K562 (cell line): ENCODE results near the gene PON1. TPM values are rescaled to one million over a fixed set of nuclear protein-coding genes. Genes with fewer than 3 reads are reported as not detected.

Experiments used
- ATAC-seq: fragments of 200-7000 bp; cut with Tn5 transposase; 3 replicates; pipeline ENCODE4 v1.9.1; 2020; ENCODE audit warnings: moderate library complexity
- BruUV-seq: library from RNA; stranded (reverse); fragments of 400-500 nt; replicated peaks from 2 replicates; lab custom pipeline; 2021; lab: Mats Ljungman, UMichigan
- CTCF ChIA-PET: fragments of 300-600 bp; formaldehyde crosslinking; extraction: SDS; loops from one replicate; lab custom pipeline; 2021; ENCODE audit warnings: low intra/inter-chr PET ratio; lab: Yijun Ruan, JAX
- POLR2A ChIA-PET: fragments of 300-600, 350-650 bp; sonication (Branson Sonifier 250); formaldehyde crosslinking; extraction: SDS; loops from one replicate; lab custom pipeline; 2021; ENCODE audit warnings: antibody characterized with exemption, inconsistent platforms; lab: Yijun Ruan, JAX
- DNase-seq, 4 experiments: peaks; one replicate each; pipeline versions ENCODE4 v3.0.0 to v3.0.0-alpha.2; 2011 to 2018; ENCODE audit warnings: low spot score in 3 of 4, mixed read lengths in 3 of 4; ENCODE audit errors: extremely low read depth in 1 of 4
- FAIRE-seq: peaks from 2 replicates; lab custom pipeline; 2011; peaks lifted over from hg19 to GRCh38; lab: Jason Lieb, UNC
- H2AFZ ChIP-seq: 2 replicates; pipeline ENCODE4 v1.6.0; 2011; ENCODE audit warnings: low read depth, low read length, control low read depth, inconsistent platforms
- H3K27ac ChIP-seq: fragments of 200-600 bp; 3 replicates; pipeline ENCODE4 v1.8.0; 2011; ENCODE audit warnings: low read depth, mild to moderate bottlenecking, control low read depth, inconsistent platforms, low read length, moderate library complexity, mixed read lengths; ENCODE audit errors: extremely low read depth
- H3K27me3 ChIP-seq, 2 experiments: fragments of 300-600 bp in 1 of 2; 2 replicates in 1 of 2; 3 replicates in 1 of 2; pipeline versions ENCODE4 v1.6.0 to v1.8.0; 2011; ENCODE audit warnings: inconsistent platforms in 2 of 2, low read length in 2 of 2, mild to moderate bottlenecking in 1 of 2, mixed read lengths in 1 of 2, moderate library complexity in 1 of 2; ENCODE audit not compliant: control insufficient read depth in 2 of 2, insufficient read depth in 2 of 2
- H3K36me3 ChIP-seq: fragments of 300-600 bp; 3 replicates; pipeline ENCODE4 v1.8.0; 2011; ENCODE audit warnings: mild to moderate bottlenecking, low read length, inconsistent platforms; ENCODE audit not compliant: control insufficient read depth, insufficient read depth
- H3K4me1 ChIP-seq, 2 experiments: fragments of 200-600 bp in 1 of 2; replicated peaks in 1 of 2; 2 replicates in 1 of 2; 3 replicates in 1 of 2; pipeline versions ENCODE4 v1.5.1 to v1.8.0; 2011; ENCODE audit warnings: inconsistent platforms in 2 of 2, low read length in 2 of 2, mild to moderate bottlenecking in 1 of 2, mixed read lengths in 1 of 2, moderate library complexity in 1 of 2; ENCODE audit not compliant: control insufficient read depth in 2 of 2, insufficient read depth in 2 of 2
- H3K4me2 ChIP-seq: 2 replicates; pipeline ENCODE4 v1.6.1; 2011; ENCODE audit warnings: low read length, control low read depth, inconsistent platforms, mixed read lengths; ENCODE audit not compliant: insufficient read depth
- H3K4me3 ChIP-seq: fragments of 200-600 bp; sonication (generic), shearing (Covaris generic); 2 replicates; pipeline ENCODE4 v1.5.1; 2016; ENCODE audit warnings: control low read depth, inconsistent platforms
- H3K79me2 ChIP-seq: fragments of 200-600 bp; 3 replicates; pipeline ENCODE4 v1.8.0; 2011; ENCODE audit warnings: low read length, inconsistent platforms; ENCODE audit not compliant: control insufficient read depth, insufficient read depth
- H3K9ac ChIP-seq, 2 experiments: 2 replicates each; pipeline versions ENCODE4 v1.6.0 to v1.6.1; 2011; ENCODE audit warnings: low read depth in 2 of 2, low read length in 2 of 2, control low read depth in 1 of 2, inconsistent platforms in 1 of 2, mild to moderate bottlenecking in 1 of 2, mixed read lengths in 1 of 2; ENCODE audit not compliant: insufficient read depth in 1 of 2
- H3K9me1 ChIP-seq: one replicate; pipeline ENCODE4 v1.6.0; 2011; ENCODE audit warnings: inconsistent platforms, mild to moderate bottlenecking, low read length, moderate library complexity; ENCODE audit not compliant: control insufficient read depth, insufficient read depth
- H3K9me3 ChIP-seq: replicated peaks from 2 replicates; pipeline ENCODE4 v1.5.1; 2011; ENCODE audit warnings: low read depth, low read length, inconsistent platforms; ENCODE audit not compliant: control insufficient read depth, insufficient read depth
- H4K20me1 ChIP-seq: replicated peaks from 2 replicates; pipeline ENCODE4 v1.6.1; 2011; ENCODE audit warnings: low read length, inconsistent platforms, mixed read lengths; ENCODE audit not compliant: control insufficient read depth, insufficient read depth
- ARID1B ChIP-seq: fragments of 450-650 bp; IDR thresholded peaks from 2 replicates; pipeline ENCODE4 v1.6.1; 2016; ENCODE audit warnings: antibody characterized with exemption, mild to moderate bottlenecking, inconsistent platforms
- RAD21 ChIP-seq, 2 experiments: fragments of 250-450 bp in 1 of 2; fragments of 450-650 bp in 1 of 2; sonication (Bioruptor Pico) in 1 of 2; formaldehyde crosslinking in 1 of 2; IDR thresholded peaks in 1 of 2; conservative IDR thresholded peaks in 1 of 2; 2 replicates each; pipeline versions ENCODE4 v1.4.0 to v1.8.0; 2020 to 2022; ENCODE audit warnings: mild to moderate bottlenecking in 2 of 2, moderate library complexity in 1 of 2
- SIN3A ChIP-seq, 2 experiments: fragments of 150-350 bp in 1 of 2; IDR thresholded peaks; 2 replicates each; pipeline ENCODE4 v1.6.1; 2011 to 2016; ENCODE audit warnings: borderline replicate concordance in 2 of 2, low read depth in 2 of 2, low read length in 2 of 2, mild to moderate bottlenecking in 2 of 2, moderate library complexity in 2 of 2; ENCODE audit not compliant: control insufficient read depth in 1 of 2
- ZNF778 ChIP-seq: fragments of 450-650 bp; formaldehyde crosslinking; IDR thresholded peaks from 2 replicates; pipeline ENCODE4 v1.4.0; 2020; ENCODE audit warnings: mild to moderate bottlenecking, moderate library complexity
- WGBS: fragments of 100-300 bp; shearing (Covaris generic); methylation state at CpG from one replicate; pipeline ENCODE4 v1.1.6; 2016; ENCODE audit warnings: low coverage, mixed read lengths; ENCODE audit not compliant: insufficient coverage; ENCODE audit errors: missing lambda C conversion rate; 5-methylcytosine and 5-hydroxymethylcytosine counted together
- in situ Hi-C: fragments of 300-500 bp; cut with MboI; formaldehyde crosslinking; loops from 4 replicates; pipeline ENCODE4 v1.15.0; 2018; ENCODE audit warnings: inconsistent platforms, mixed read lengths
- intact Hi-C: fragments of 100-400 bp; cut with micrococcal nuclease; formaldehyde crosslinking; loops from 2 replicates; pipeline ENCODE4 v1.14.2; 2022
- polyA plus RNA-seq, 8 experiments: library from polyadenylated mRNA; depleted of rRNA in 4 of 8; stranded (reverse) in 5 of 8; unstranded in 3 of 8; fragments of >200 nt; fragmentation: Nextera tagmentation in 2 of 8; fragmentation: Illumina TruSeq in 1 of 8; extraction: Ambion mirVana in 2 of 8; extraction: Trizol in 1 of 8; gene quantifications; 2 replicates each; pipeline versions ENCODE4 v1.2.1 to v1.2.3, GENCODE V29; 2011 to 2014; ENCODE audit warnings: inconsistent platforms in 1 of 8, missing spikeins in 1 of 8
- total RNA-seq, 7 experiments: library from RNA; depleted of rRNA in 6 of 7; stranded (reverse); fragments of >200 nt in 6 of 7; fragmentation: Illumina TruSeq in 2 of 7; extraction: Trizol in 2 of 7; gene quantifications; 2 replicates each; pipeline versions ENCODE4 v1.2.1 to v1.2.3, GENCODE V29; 2011 to 2021; ENCODE audit warnings: low replicate concordance in 1 of 7
- TF ChIP-seq, protein P1 (sequence below), 3 experiments: IDR thresholded peaks in 2 of 3; conservative IDR thresholded peaks in 1 of 3; 2 replicates each; pipeline ENCODE4 v1.5.1; 2011 to 2012; ENCODE audit warnings: low read length in 3 of 3, mild to moderate bottlenecking in 3 of 3, control low read depth in 2 of 3, improper control_type of control experiment in 1 of 3, inconsistent platforms in 1 of 3, low read depth in 1 of 3, mixed read lengths in 1 of 3, moderate library complexity in 1 of 3; ENCODE audit not compliant: insufficient read depth in 2 of 3

PON1 gene
- total and polyA plus RNA-seq, 9 of the 15 experiments (the other 6 are each of a cell fraction or from before 2014, with no cell fraction given), result not detected

DNA sequence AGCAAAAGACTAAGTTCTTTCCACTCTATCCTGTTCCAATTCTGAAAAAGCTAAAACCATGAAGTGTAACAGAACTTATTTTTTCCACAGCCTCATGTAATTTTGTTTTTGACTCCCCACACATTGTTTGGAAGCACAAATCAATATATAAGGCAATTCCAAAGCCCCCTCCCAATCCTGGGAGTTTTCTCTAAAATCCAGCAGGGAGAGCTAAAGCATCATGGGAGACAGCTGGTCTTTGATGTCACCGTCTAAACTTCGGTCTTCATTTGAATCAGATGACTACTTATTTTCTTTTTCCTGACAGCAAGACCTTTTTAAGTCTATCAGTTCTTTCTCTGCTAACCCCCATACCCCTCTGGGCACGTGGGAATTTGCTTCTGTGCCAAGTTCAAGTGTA, 33.3 kb upstream of the PON1 start:
- ATAC-seq, result no peak
- no peak overlapping the region for H3K9ac ChIP-seq
- FAIRE-seq, result no peak
- no peak overlapping the region for H3K4me2 ChIP-seq
- in situ Hi-C loops, result no loop called here
- TF ChIP-seq RAD21 (CRISPR knock-in tag; conservative IDR thresholded peaks at IDR 0.05 in 1 of 2, IDR thresholded peaks at IDR 0.05 in 1 of 2) (peak in 1 of 2 experiments; percentile 43; a peak in 2 of 4 replicates), ZNF778 (CRISPR knock-in tag) (no peak), ARID1B (no peak), SIN3A (IDR thresholded peaks at IDR 0.05; ENCODE audit: borderline replicate concordance in 2 of 2, control insufficient read depth in 1 of 2, low read depth in 2 of 2, low read length in 2 of 2) (no peak)
- TF ChIP-seq, protein P1, sequence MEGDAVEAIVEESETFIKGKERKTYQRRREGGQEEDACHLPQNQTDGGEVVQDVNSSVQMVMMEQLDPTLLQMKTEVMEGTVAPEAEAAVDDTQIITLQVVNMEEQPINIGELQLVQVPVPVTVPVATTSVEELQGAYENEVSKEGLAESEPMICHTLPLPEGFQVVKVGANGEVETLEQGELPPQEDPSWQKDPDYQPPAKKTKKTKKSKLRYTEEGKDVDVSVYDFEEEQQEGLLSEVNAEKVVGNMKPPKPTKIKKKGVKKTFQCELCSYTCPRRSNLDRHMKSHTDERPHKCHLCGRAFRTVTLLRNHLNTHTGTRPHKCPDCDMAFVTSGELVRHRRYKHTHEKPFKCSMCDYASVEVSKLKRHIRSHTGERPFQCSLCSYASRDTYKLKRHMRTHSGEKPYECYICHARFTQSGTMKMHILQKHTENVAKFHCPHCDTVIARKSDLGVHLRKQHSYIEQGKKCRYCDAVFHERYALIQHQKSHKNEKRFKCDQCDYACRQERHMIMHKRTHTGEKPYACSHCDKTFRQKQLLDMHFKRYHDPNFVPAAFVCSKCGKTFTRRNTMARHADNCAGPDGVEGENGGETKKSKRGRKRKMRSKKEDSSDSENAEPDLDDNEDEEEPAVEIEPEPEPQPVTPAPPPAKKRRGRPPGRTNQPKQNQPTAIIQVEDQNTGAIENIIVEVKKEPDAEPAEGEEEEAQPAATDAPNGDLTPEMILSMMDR (IDR thresholded peaks at IDR 0.05 in 2 of 3, conservative IDR thresholded peaks at IDR 0.05 in 1 of 3; ENCODE audit: insufficient read depth in 2 of 3, low read depth in 1 of 3, low read length in 3 of 3), result 0 out of 6 replicates have a peak, but pooled peaks of 2 of the 3 experiments have one; percentile 7 to 11
- no TSS peak for BruUV-seq
- no peaks in the 10 kb centered on the region for H3K9me1 ChIP-seq
- no peak overlapping the region for H3K27ac ChIP-seq
- no peaks in the 10 kb centered on the region for H3K36me3 ChIP-seq
- no peak overlapping the region for H2AFZ ChIP-seq
- no peaks in the 10 kb centered on the region for H3K79me2 ChIP-seq
- WGBS, result 4% methylated on average over 3 of the region's 3 CpGs
- intact Hi-C loops, result loop anchor here (1.0 kb wide), 1 partner anchor 120 kb away; no protein-coding TSS in a partner anchor
- ChIA-PET POLR2A (no interaction called here), CTCF (no interaction called here)
- no peaks in the 10 kb centered on the region for H3K4me1 ChIP-seq
- no peaks in the 10 kb centered on the region for H4K20me1 ChIP-seq
- no peaks in the 10 kb centered on the region for H3K27me3 ChIP-seq
- DNase-seq, result no peak
- H3K9me3 ChIP-seq, result no peaks in the 10 kb centered on the region
- H3K4me3 ChIP-seq, result no peak overlapping the region
